HCT116 (cell line): Measurements from ENCODE around the gene CYP46A1. TPM values are rescaled to one million over a fixed set of nuclear protein-coding genes. Genes with fewer than 3 reads are reported as not detected.
A peak's percentile ranks its signal among the peaks of the same experiment; 100 is the strongest.

ENCODE experiments used
- ATAC-seq: fragments of 200-7000 bp; cut with Tn5 transposase; 2 replicates; pipeline ENCODE4 v1.9.1; 2020; ENCODE audit warnings: mild to moderate bottlenecking, moderate library complexity
- BruUV-seq: library from RNA; stranded (reverse); fragments of 400-500 nt; replicated peaks from 2 replicates; lab custom pipeline; 2021; lab: Mats Ljungman, UMichigan
- CTCF ChIA-PET: fragments of 300-600 bp; sonication (Branson Sonifier 250); formaldehyde crosslinking; loops from one replicate; lab custom pipeline; 2021; ENCODE audit warnings: antibody characterized with exemption; lab: Charles Lee
- POLR2A ChIA-PET: fragments of 300-600, 350-600 bp; sonication (Branson Sonifier 250); formaldehyde crosslinking; loops from one replicate; lab custom pipeline; 2021; ENCODE audit warnings: antibody characterized with exemption; lab: Charles Lee
- RAD21 ChIA-PET, 2 experiments: fragments of 300-600 bp; sonication (Branson Sonifier 250); formaldehyde crosslinking; loops; one replicate each; lab custom pipeline; 2023; ENCODE audit warnings: low total read pairs in 2 of 2; ENCODE audit not compliant: uncharacterized antibody in 2 of 2, unreplicated experiment in 2 of 2, low non-redundant PET in 1 of 2; lab: Charles Lee
- DNase-seq: peaks from one replicate; pipeline ENCODE4 v3.0.0-alpha.2; 2010; ENCODE audit warnings: low read depth, low spot score
- H2AFZ ChIP-seq: fragments of 200-600 bp; shearing (Covaris generic), sonication (generic); 2 replicates; pipeline ENCODE4 v1.6.1; 2017; ENCODE audit warnings: low read depth, mixed run types, mixed read lengths, antibody characterized with exemption, low read length; ENCODE audit not compliant: poor library complexity, severe bottlenecking
- H3K27ac ChIP-seq: 2 replicates; pipeline ENCODE4 v1.5.1; 2012; ENCODE audit warnings: low read depth, low read length
- H3K27me3 ChIP-seq: fragments of 200-600 bp; sonication (generic); 2 replicates; pipeline ENCODE4 v1.6.1; 2016; ENCODE audit warnings: mixed run types, low read length, mixed read lengths; ENCODE audit not compliant: insufficient read depth
- H3K36me3 ChIP-seq, 2 experiments: fragments of 200-500 bp in 1 of 2; fragments of 200-600 bp in 1 of 2; sonication (Bioruptor generic) in 1 of 2; sonication (generic) in 1 of 2; 2 replicates each; pipeline versions ENCODE4 v1.5.1 to v1.6.1; 2014 to 2016; ENCODE audit warnings: low read length in 2 of 2, inconsistent platforms in 1 of 2, mixed read lengths in 1 of 2, mixed run types in 1 of 2; ENCODE audit not compliant: insufficient read depth in 2 of 2, control insufficient read depth in 1 of 2
- H3K4me1 ChIP-seq, 2 experiments: fragments of 200-600 bp in 1 of 2; sonication (generic) in 1 of 2; 2 replicates each; pipeline versions ENCODE4 v1.5.1 to v1.6.1; 2012 to 2017; ENCODE audit warnings: low read length in 2 of 2, inconsistent platforms in 1 of 2, mild to moderate bottlenecking in 1 of 2, mixed read lengths in 1 of 2, mixed run types in 1 of 2, moderate library complexity in 1 of 2; ENCODE audit not compliant: insufficient read depth in 2 of 2, control insufficient read depth in 1 of 2
- H3K4me2 ChIP-seq: fragments of 200-600 bp; sonication (generic); 2 replicates; pipeline ENCODE4 v1.6.1; 2017; ENCODE audit warnings: mixed run types, low read length, mixed read lengths
- H3K4me3 ChIP-seq, 2 experiments: fragments of 200-600 bp in 1 of 2; sonication (generic) in 1 of 2; replicated peaks in 1 of 2; 2 replicates each; pipeline ENCODE4 v1.5.1; 2011 to 2016; ENCODE audit warnings: low read length in 2 of 2, control low read depth in 1 of 2, low read depth in 1 of 2, mild to moderate bottlenecking in 1 of 2, mixed read lengths in 1 of 2, mixed run types in 1 of 2
- H3K79me2 ChIP-seq: fragments of 200-600 bp; sonication (generic); 2 replicates; pipeline ENCODE4 v1.6.1; 2017; ENCODE audit warnings: mild to moderate bottlenecking, mixed run types, low read length, moderate library complexity, mixed read lengths; ENCODE audit not compliant: insufficient read depth
- H3K9ac ChIP-seq: fragments of 200-600 bp; sonication (generic); 2 replicates; pipeline ENCODE4 v1.6.1; 2016; ENCODE audit warnings: low read length, mixed read lengths
- H3K9me2 ChIP-seq: fragments of 200-600 bp; sonication (generic), shearing (Covaris generic); 2 replicates; pipeline ENCODE4 v1.6.1; 2017; ENCODE audit warnings: mixed run types, mild to moderate bottlenecking, moderate library complexity; ENCODE audit not compliant: insufficient read depth
- H3K9me3 ChIP-seq, 2 experiments: fragments of 200-500 bp in 1 of 2; fragments of 200-600 bp in 1 of 2; sonication (Bioruptor generic) in 1 of 2; sonication (generic) in 1 of 2; 2 replicates each; pipeline ENCODE4 v1.6.1; 2014 to 2017; ENCODE audit warnings: low read length in 2 of 2, mixed read lengths in 2 of 2, inconsistent platforms in 1 of 2, low read depth in 1 of 2, mild to moderate bottlenecking in 1 of 2, mixed run types in 1 of 2, moderate library complexity in 1 of 2; ENCODE audit not compliant: control insufficient read depth in 1 of 2, insufficient read depth in 1 of 2
- H4K20me1 ChIP-seq: fragments of 200-600 bp; sonication (generic), shearing (Covaris generic); 2 replicates; pipeline ENCODE4 v1.6.1; 2017; ENCODE audit warnings: mixed run types, mild to moderate bottlenecking, moderate library complexity; ENCODE audit not compliant: insufficient read depth
- CBX3 ChIP-seq: IDR thresholded peaks from 2 replicates; pipeline ENCODE4 v1.6.1; 2012; ENCODE audit warnings: low read depth
- CEBPB ChIP-seq: IDR thresholded peaks from 2 replicates; pipeline ENCODE4 v1.6.1; 2012; ENCODE audit warnings: low read depth
- EGR1 ChIP-seq: IDR thresholded peaks from 2 replicates; pipeline ENCODE4 v1.6.1; 2012; ENCODE audit warnings: low read depth
- ELF1 ChIP-seq: IDR thresholded peaks from 2 replicates; pipeline ENCODE4 v1.6.1; 2012; ENCODE audit warnings: low read depth, borderline replicate concordance
- EZH2phosphoT487 ChIP-seq: fragments of 200-600 bp; IDR thresholded peaks from 2 replicates; pipeline ENCODE4 v1.6.1; 2018; ENCODE audit warnings: antibody characterized with exemption, borderline replicate concordance
- FOSL1 ChIP-seq: IDR thresholded peaks from 2 replicates; pipeline ENCODE4 v1.6.1; 2012; ENCODE audit warnings: low read depth
- MAX ChIP-seq: IDR thresholded peaks from 2 replicates; pipeline ENCODE4 v1.6.1; 2012
- POLR2A ChIP-seq: IDR thresholded peaks from 2 replicates; pipeline ENCODE4 v1.7.0; 2011; ENCODE audit warnings: borderline replicate concordance; ENCODE audit not compliant: insufficient read depth, insufficient read length; ENCODE audit errors: extremely low read depth
- POLR2AphosphoS5 ChIP-seq: IDR thresholded peaks from 2 replicates; pipeline ENCODE4 v1.6.1; 2011; ENCODE audit warnings: mild to moderate bottlenecking, low read depth, low read length, moderate library complexity
- RAD21 ChIP-seq: IDR thresholded peaks from 2 replicates; pipeline ENCODE4 v1.6.1; 2012; ENCODE audit warnings: low read depth, mild to moderate bottlenecking
- REST ChIP-seq: IDR thresholded peaks from 2 replicates; pipeline ENCODE4 v1.6.1; 2012; ENCODE audit warnings: low read depth
- SIN3A ChIP-seq: IDR thresholded peaks from 2 replicates; pipeline ENCODE4 v1.6.1; 2012; ENCODE audit warnings: low read depth
- SP1 ChIP-seq: IDR thresholded peaks from 2 replicates; pipeline ENCODE4 v1.6.1; 2012; ENCODE audit warnings: low read depth
- TCF7L2 ChIP-seq: IDR thresholded peaks from 2 replicates; pipeline ENCODE4 v1.7.0; 2011; ENCODE audit warnings: borderline replicate concordance, inconsistent platforms; ENCODE audit not compliant: insufficient read depth, insufficient read length; ENCODE audit errors: extremely low read depth
- YY1 ChIP-seq: IDR thresholded peaks from 2 replicates; pipeline ENCODE4 v1.6.1; 2011; ENCODE audit warnings: low read length, low read depth, moderate library complexity, mild to moderate bottlenecking; ENCODE audit not compliant: insufficient replicate concordance; ENCODE audit errors: extremely low read depth
- ZBTB33 ChIP-seq: IDR thresholded peaks from 2 replicates; pipeline ENCODE4 v1.6.1; 2011; ENCODE audit warnings: mild to moderate bottlenecking, low read length, moderate library complexity; ENCODE audit not compliant: insufficient replicate concordance; ENCODE audit errors: extremely low read depth
- ZFX ChIP-seq: fragments of 450-650 bp; IDR thresholded peaks from 2 replicates; pipeline ENCODE4 v1.6.1; 2017
- ZNF274 ChIP-seq: fragments of 200-500 bp; sonication (Bioruptor generic); IDR thresholded peaks from 2 replicates; pipeline ENCODE4 v1.6.1; 2014; ENCODE audit warnings: mild to moderate bottlenecking, low read depth, low read length, inconsistent platforms
- intact Hi-C: fragments of 100-400 bp; cut with micrococcal nuclease; formaldehyde crosslinking; loops from 2 replicates; pipeline ENCODE4 v1.10.0; 2022
- total RNA-seq: library from RNA; stranded (reverse); gene quantifications from one replicate; pipeline ENCODE4 v1.2.1, GENCODE V29; 2021; ENCODE audit not compliant: unreplicated experiment
- TF ChIP-seq, protein P1 (sequence below), 3 experiments: fragments of 200-600 bp in 1 of 3; sonication (generic) in 1 of 3; IDR thresholded peaks in 2 of 3; conservative IDR thresholded peaks in 1 of 3; 2 replicates each; pipeline ENCODE4 v1.5.1; 2012 to 2017; ENCODE audit warnings: low read depth in 2 of 3, low read length in 2 of 3, antibody characterized with exemption in 1 of 3, borderline replicate concordance in 1 of 3, control low read depth in 1 of 3, mild to moderate bottlenecking in 1 of 3, mixed read lengths in 1 of 3, mixed run types in 1 of 3, moderate library complexity in 1 of 3; ENCODE audit not compliant: insufficient read depth in 1 of 3
- TF ChIP-seq, protein P2 (sequence below): IDR thresholded peaks from 2 replicates; pipeline ENCODE4 v1.6.1; 2012

CYP46A1 gene
- total RNA-seq, 1 experiment from 2014 or later = 0.76 TPM

DNA sequence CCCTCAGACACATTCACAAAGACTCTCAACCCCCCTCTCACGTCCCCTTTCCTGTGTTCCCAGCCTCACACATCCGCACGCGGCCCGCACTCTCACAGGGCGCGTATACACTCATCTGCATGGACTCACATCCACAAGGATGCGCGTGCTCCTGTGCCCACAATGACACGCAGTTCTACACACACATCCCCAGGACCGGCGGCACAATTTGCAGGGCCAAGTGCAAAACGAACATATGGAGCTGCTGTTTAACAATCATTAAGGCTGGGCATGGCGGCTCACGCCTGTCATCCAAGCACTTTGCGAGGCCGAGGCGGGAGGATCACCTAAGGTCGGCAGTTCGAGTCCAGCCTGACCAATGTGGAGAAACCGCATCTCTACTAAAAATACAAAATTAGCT is 72.7 kb downstream of the CYP46A1 start:
- no peak overlapping the region for H3K27ac ChIP-seq
- H3K27me3 ChIP-seq = no peaks in the 10 kb centered on the region; the same call in 1 of the 2 replicates
- no peak overlapping the region for H3K4me3 ChIP-seq
- no TSS peak for BruUV-seq
- DNase-seq (no peak), ATAC-seq (no peak)
- CTCF ChIA-PET = no interaction called here
- no peaks in the 10 kb centered on the region for H3K9me2 ChIP-seq
- H3K36me3 ChIP-seq = no peaks in the 10 kb centered on the region
- POLR2A ChIA-PET = no interaction called here
- no peaks in the 10 kb centered on the region for H3K79me2 ChIP-seq
- RAD21 ChIA-PET = no interaction called here
- peaks cover 28 to 67% of the 10 kb centered on the region in 2 experiments for H3K4me1 ChIP-seq
- intact Hi-C loops = loop anchor here (5.0 kb wide), 1 partner anchor 36 kb away; the partner anchor contains the start of gene EML1
- peak overlapping the region; percentile 42 for H3K4me2 ChIP-seq
- H2AFZ ChIP-seq = no peak overlapping the region
- H3K9me3 ChIP-seq = no peaks in the 10 kb centered on the region
- TF ChIP-seq RAD21 (no peak), CBX3 (no peak), POLR2AphosphoS5 (no peak), FOSL1 (no peak), ELF1 (no peak), ZFX (no peak), ZNF274 (no peak), REST (no peak), EZH2phosphoT487 (no peak), SIN3A (no peak), SP1 (no peak), MAX (no peak), YY1 (no peak), TCF7L2 (no peak), EGR1 (no peak), CEBPB (no peak), POLR2A (no peak), ZBTB33 (no peak)
- TF ChIP-seq, protein P1, sequence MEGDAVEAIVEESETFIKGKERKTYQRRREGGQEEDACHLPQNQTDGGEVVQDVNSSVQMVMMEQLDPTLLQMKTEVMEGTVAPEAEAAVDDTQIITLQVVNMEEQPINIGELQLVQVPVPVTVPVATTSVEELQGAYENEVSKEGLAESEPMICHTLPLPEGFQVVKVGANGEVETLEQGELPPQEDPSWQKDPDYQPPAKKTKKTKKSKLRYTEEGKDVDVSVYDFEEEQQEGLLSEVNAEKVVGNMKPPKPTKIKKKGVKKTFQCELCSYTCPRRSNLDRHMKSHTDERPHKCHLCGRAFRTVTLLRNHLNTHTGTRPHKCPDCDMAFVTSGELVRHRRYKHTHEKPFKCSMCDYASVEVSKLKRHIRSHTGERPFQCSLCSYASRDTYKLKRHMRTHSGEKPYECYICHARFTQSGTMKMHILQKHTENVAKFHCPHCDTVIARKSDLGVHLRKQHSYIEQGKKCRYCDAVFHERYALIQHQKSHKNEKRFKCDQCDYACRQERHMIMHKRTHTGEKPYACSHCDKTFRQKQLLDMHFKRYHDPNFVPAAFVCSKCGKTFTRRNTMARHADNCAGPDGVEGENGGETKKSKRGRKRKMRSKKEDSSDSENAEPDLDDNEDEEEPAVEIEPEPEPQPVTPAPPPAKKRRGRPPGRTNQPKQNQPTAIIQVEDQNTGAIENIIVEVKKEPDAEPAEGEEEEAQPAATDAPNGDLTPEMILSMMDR (IDR thresholded peaks at IDR 0.05 in 2 of 3, conservative IDR thresholded peaks at IDR 0.05 in 1 of 3; ENCODE audit: borderline replicate concordance in 1 of 3, insufficient read depth in 1 of 3, low read depth in 2 of 3, low read length in 2 of 3) = no peak
- TF ChIP-seq, protein P2, sequence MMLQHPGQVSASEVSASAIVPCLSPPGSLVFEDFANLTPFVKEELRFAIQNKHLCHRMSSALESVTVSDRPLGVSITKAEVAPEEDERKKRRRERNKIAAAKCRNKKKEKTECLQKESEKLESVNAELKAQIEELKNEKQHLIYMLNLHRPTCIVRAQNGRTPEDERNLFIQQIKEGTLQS = no peak
- H4K20me1 ChIP-seq = no peaks in the 10 kb centered on the region
- no peak overlapping the region for H3K9ac ChIP-seq
